HCT116 (cell line): Measurements from ENCODE around the gene TIMM44. TPM values are rescaled to one million over a fixed set of nuclear protein-coding genes. Genes with fewer than 3 reads are reported as not detected.
A peak's percentile ranks its signal among the peaks of the same experiment; 100 is the strongest.

Experiments
- ATAC-seq: fragments of 200-7000 bp; cut with Tn5 transposase; 2 replicates; pipeline ENCODE4 v1.9.1; 2020; ENCODE audit warnings: mild to moderate bottlenecking, moderate library complexity
- BruUV-seq: library from RNA; stranded (reverse); fragments of 400-500 nt; replicated peaks from 2 replicates; lab custom pipeline; 2021; lab: Mats Ljungman, UMichigan
- CTCF ChIA-PET: fragments of 300-600 bp; sonication (Branson Sonifier 250); formaldehyde crosslinking; loops from one replicate; lab custom pipeline; 2021; ENCODE audit warnings: antibody characterized with exemption; lab: Charles Lee
- POLR2A ChIA-PET: fragments of 300-600, 350-600 bp; sonication (Branson Sonifier 250); formaldehyde crosslinking; loops from one replicate; lab custom pipeline; 2021; ENCODE audit warnings: antibody characterized with exemption; lab: Charles Lee
- RAD21 ChIA-PET, 2 experiments: fragments of 300-600 bp; sonication (Branson Sonifier 250); formaldehyde crosslinking; loops; one replicate each; lab custom pipeline; 2023; ENCODE audit warnings: low total read pairs in 2 of 2; ENCODE audit not compliant: uncharacterized antibody in 2 of 2, unreplicated experiment in 2 of 2, low non-redundant PET in 1 of 2; lab: Charles Lee
- DNase-seq: peaks from one replicate; pipeline ENCODE4 v3.0.0-alpha.2; 2010; ENCODE audit warnings: low read depth, low spot score
- H2AFZ ChIP-seq: fragments of 200-600 bp; shearing (Covaris generic), sonication (generic); 2 replicates; pipeline ENCODE4 v1.6.1; 2017; ENCODE audit warnings: low read depth, mixed run types, mixed read lengths, antibody characterized with exemption, low read length; ENCODE audit not compliant: poor library complexity, severe bottlenecking
- H3K27ac ChIP-seq: 2 replicates; pipeline ENCODE4 v1.5.1; 2012; ENCODE audit warnings: low read depth, low read length
- H3K27me3 ChIP-seq: fragments of 200-600 bp; sonication (generic); 2 replicates; pipeline ENCODE4 v1.6.1; 2016; ENCODE audit warnings: mixed run types, low read length, mixed read lengths; ENCODE audit not compliant: insufficient read depth
- H3K36me3 ChIP-seq, 2 experiments: fragments of 200-500 bp in 1 of 2; fragments of 200-600 bp in 1 of 2; sonication (Bioruptor generic) in 1 of 2; sonication (generic) in 1 of 2; 2 replicates each; pipeline versions ENCODE4 v1.5.1 to v1.6.1; 2014 to 2016; ENCODE audit warnings: low read length in 2 of 2, inconsistent platforms in 1 of 2, mixed read lengths in 1 of 2, mixed run types in 1 of 2; ENCODE audit not compliant: insufficient read depth in 2 of 2, control insufficient read depth in 1 of 2
- H3K4me1 ChIP-seq, 2 experiments: fragments of 200-600 bp in 1 of 2; sonication (generic) in 1 of 2; 2 replicates each; pipeline versions ENCODE4 v1.5.1 to v1.6.1; 2012 to 2017; ENCODE audit warnings: low read length in 2 of 2, inconsistent platforms in 1 of 2, mild to moderate bottlenecking in 1 of 2, mixed read lengths in 1 of 2, mixed run types in 1 of 2, moderate library complexity in 1 of 2; ENCODE audit not compliant: insufficient read depth in 2 of 2, control insufficient read depth in 1 of 2
- H3K4me2 ChIP-seq: fragments of 200-600 bp; sonication (generic); 2 replicates; pipeline ENCODE4 v1.6.1; 2017; ENCODE audit warnings: mixed run types, low read length, mixed read lengths
- H3K4me3 ChIP-seq, 2 experiments: fragments of 200-600 bp in 1 of 2; sonication (generic) in 1 of 2; replicated peaks in 1 of 2; 2 replicates each; pipeline ENCODE4 v1.5.1; 2011 to 2016; ENCODE audit warnings: low read length in 2 of 2, control low read depth in 1 of 2, low read depth in 1 of 2, mild to moderate bottlenecking in 1 of 2, mixed read lengths in 1 of 2, mixed run types in 1 of 2
- H3K79me2 ChIP-seq: fragments of 200-600 bp; sonication (generic); 2 replicates; pipeline ENCODE4 v1.6.1; 2017; ENCODE audit warnings: mild to moderate bottlenecking, mixed run types, low read length, moderate library complexity, mixed read lengths; ENCODE audit not compliant: insufficient read depth
- H3K9ac ChIP-seq: fragments of 200-600 bp; sonication (generic); 2 replicates; pipeline ENCODE4 v1.6.1; 2016; ENCODE audit warnings: low read length, mixed read lengths
- H3K9me2 ChIP-seq: fragments of 200-600 bp; sonication (generic), shearing (Covaris generic); 2 replicates; pipeline ENCODE4 v1.6.1; 2017; ENCODE audit warnings: mixed run types, mild to moderate bottlenecking, moderate library complexity; ENCODE audit not compliant: insufficient read depth
- H3K9me3 ChIP-seq, 2 experiments: fragments of 200-500 bp in 1 of 2; fragments of 200-600 bp in 1 of 2; sonication (Bioruptor generic) in 1 of 2; sonication (generic) in 1 of 2; 2 replicates each; pipeline ENCODE4 v1.6.1; 2014 to 2017; ENCODE audit warnings: low read length in 2 of 2, mixed read lengths in 2 of 2, inconsistent platforms in 1 of 2, low read depth in 1 of 2, mild to moderate bottlenecking in 1 of 2, mixed run types in 1 of 2, moderate library complexity in 1 of 2; ENCODE audit not compliant: control insufficient read depth in 1 of 2, insufficient read depth in 1 of 2
- H4K20me1 ChIP-seq: fragments of 200-600 bp; sonication (generic), shearing (Covaris generic); 2 replicates; pipeline ENCODE4 v1.6.1; 2017; ENCODE audit warnings: mixed run types, mild to moderate bottlenecking, moderate library complexity; ENCODE audit not compliant: insufficient read depth
- CEBPB ChIP-seq: IDR thresholded peaks from 2 replicates; pipeline ENCODE4 v1.6.1; 2012; ENCODE audit warnings: low read depth
- ELF1 ChIP-seq: IDR thresholded peaks from 2 replicates; pipeline ENCODE4 v1.6.1; 2012; ENCODE audit warnings: low read depth, borderline replicate concordance
- EZH2phosphoT487 ChIP-seq: fragments of 200-600 bp; IDR thresholded peaks from 2 replicates; pipeline ENCODE4 v1.6.1; 2018; ENCODE audit warnings: antibody characterized with exemption, borderline replicate concordance
- POLR2AphosphoS5 ChIP-seq: IDR thresholded peaks from 2 replicates; pipeline ENCODE4 v1.6.1; 2011; ENCODE audit warnings: mild to moderate bottlenecking, low read depth, low read length, moderate library complexity
- RAD21 ChIP-seq: IDR thresholded peaks from 2 replicates; pipeline ENCODE4 v1.6.1; 2012; ENCODE audit warnings: low read depth, mild to moderate bottlenecking
- SP1 ChIP-seq: IDR thresholded peaks from 2 replicates; pipeline ENCODE4 v1.6.1; 2012; ENCODE audit warnings: low read depth
- ZNF274 ChIP-seq: fragments of 200-500 bp; sonication (Bioruptor generic); IDR thresholded peaks from 2 replicates; pipeline ENCODE4 v1.6.1; 2014; ENCODE audit warnings: mild to moderate bottlenecking, low read depth, low read length, inconsistent platforms
- intact Hi-C: fragments of 100-400 bp; cut with micrococcal nuclease; formaldehyde crosslinking; loops from 2 replicates; pipeline ENCODE4 v1.10.0; 2022
- total RNA-seq: library from RNA; stranded (reverse); gene quantifications from one replicate; pipeline ENCODE4 v1.2.1, GENCODE V29; 2021; ENCODE audit not compliant: unreplicated experiment
- TF ChIP-seq, protein P1 (sequence below): IDR thresholded peaks from 2 replicates; pipeline ENCODE4 v1.6.1; 2011; ENCODE audit warnings: mild to moderate bottlenecking, low read length, moderate library complexity; ENCODE audit not compliant: insufficient replicate concordance; ENCODE audit errors: extremely low read depth
- TF ChIP-seq, protein P2 (sequence below), 3 experiments: fragments of 200-600 bp in 1 of 3; sonication (generic) in 1 of 3; IDR thresholded peaks in 2 of 3; conservative IDR thresholded peaks in 1 of 3; 2 replicates each; pipeline ENCODE4 v1.5.1; 2012 to 2017; ENCODE audit warnings: low read depth in 2 of 3, low read length in 2 of 3, antibody characterized with exemption in 1 of 3, borderline replicate concordance in 1 of 3, control low read depth in 1 of 3, mild to moderate bottlenecking in 1 of 3, mixed read lengths in 1 of 3, mixed run types in 1 of 3, moderate library complexity in 1 of 3; ENCODE audit not compliant: insufficient read depth in 1 of 3

The TIMM44 gene
- total RNA-seq, 1 experiment from 2014 or later: 136 TPM

DNA sequence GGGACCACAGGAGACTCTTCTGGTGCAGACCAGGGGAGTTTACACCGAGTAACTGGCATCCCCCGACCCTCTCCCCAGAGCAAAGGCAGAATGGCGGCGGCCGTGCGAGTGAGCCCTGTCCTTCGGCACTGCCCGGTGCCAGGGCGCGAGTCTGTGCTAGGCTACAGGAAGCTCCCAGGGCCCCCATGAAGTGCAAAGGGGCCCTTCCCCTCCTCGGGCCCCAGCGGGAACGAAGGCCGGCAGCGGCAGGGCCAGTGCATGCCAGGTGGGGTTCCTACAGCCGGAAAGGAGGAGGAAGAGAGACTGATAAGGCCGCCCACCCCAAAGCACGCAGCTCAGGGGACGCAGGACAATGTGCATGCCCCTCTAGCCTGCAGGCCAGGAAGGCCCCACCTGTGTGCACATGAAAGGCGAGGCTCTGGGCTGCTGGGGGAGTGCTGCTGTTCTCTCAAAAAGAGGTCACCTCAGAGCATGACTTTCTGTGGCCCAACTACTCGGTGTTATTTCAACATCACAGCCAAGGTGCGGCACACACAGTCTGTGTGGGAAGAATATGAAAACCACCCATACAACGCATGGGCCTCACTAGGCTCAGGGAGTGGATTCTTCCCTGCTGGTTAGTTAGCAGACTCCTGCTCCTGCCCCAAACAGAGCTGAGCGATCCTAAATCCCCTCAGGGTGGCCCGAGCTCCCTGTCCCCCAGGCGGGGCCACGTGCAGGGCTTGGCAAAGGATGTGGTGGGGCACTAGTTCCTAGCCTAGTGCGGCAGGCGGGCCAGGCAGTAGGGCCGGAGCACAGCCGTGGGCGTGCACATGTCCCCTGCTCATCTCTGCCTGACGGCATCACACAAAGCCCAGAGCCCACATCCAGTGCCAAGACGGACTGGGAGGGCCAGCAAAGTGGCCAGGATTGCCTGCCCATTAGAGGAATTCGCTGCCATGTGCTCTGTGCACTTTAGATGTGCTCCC, 28.4 kb upstream of the TIMM44 start (continued):
- TF ChIP-seq, protein P1, sequence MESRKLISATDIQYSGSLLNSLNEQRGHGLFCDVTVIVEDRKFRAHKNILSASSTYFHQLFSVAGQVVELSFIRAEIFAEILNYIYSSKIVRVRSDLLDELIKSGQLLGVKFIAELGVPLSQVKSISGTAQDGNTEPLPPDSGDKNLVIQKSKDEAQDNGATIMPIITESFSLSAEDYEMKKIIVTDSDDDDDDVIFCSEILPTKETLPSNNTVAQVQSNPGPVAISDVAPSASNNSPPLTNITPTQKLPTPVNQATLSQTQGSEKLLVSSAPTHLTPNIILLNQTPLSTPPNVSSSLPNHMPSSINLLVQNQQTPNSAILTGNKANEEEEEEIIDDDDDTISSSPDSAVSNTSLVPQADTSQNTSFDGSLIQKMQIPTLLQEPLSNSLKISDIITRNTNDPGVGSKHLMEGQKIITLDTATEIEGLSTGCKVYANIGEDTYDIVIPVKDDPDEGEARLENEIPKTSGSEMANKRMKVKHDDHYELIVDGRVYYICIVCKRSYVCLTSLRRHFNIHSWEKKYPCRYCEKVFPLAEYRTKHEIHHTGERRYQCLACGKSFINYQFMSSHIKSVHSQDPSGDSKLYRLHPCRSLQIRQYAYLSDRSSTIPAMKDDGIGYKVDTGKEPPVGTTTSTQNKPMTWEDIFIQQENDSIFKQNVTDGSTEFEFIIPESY: no peak

DNA sequence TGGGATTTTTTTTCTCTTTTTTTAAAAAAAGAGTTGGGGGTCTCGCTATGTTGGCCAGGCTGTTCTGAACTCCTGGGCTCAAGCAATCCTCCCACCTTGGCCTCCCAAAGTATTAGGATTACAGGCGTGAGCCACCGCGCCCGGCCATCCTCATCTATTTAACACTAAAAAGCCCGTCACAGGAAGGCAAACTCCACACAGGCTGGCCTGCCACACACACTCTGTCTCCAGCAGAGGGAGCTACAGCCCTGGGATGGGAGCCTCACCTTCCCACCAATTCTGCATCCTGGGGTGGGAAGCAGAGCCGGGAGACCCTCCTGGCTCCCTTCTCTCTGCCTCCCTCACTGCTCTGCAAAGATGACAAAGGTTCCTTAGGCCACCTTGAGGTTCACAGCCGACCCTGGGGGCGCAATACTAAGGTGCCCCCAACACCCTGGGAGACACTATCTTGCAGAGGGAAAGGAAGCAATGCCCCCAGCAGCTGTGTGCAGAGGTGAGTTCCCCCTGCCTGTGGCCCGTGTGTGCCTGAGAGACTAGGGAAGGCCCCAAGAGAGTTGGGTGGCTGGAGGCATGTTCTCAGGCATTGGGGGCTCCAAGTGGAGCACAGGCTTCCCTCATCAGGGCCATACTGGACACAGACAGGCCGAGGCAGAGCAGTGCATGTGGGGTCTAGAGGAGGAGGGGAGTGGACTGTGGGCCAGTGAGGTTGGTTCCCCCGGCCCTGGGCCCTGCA, 27.4 kb upstream of the TIMM44 start:
- ChIA-PET CTCF (interaction anchor here (0.5 to 1.5 kb wide), 7 partner anchors 10 to 872 kb away, joined by 3 to 6 read pairs (median 4); partner anchors contain the start of gene TIMM44), POLR2A (interaction anchor here (0.8 kb wide), 1 partner anchor 27 kb away, joined by 4 read pairs; the partner anchor contains the start of gene TIMM44), RAD21 (no interaction called here)
- BruUV-seq: no TSS peak
- intact Hi-C loops: loop anchor here (1.0 kb wide), 1 partner anchor 282 kb away; no protein-coding TSS in a partner anchor
- Histone ChIP-seq H3K9ac (no peak overlapping the region), H3K79me2 (peaks cover 28% of the 10 kb centered on the region; the same call in 1 of the 2 replicates), H2AFZ (no peak overlapping the region), H3K9me3 (no peaks in the 10 kb centered on the region)
- TF ChIP-seq RAD21: peak; percentile 75
- TF ChIP-seq EZH2phosphoT487: no peak
- TF ChIP-seq, protein P2, sequence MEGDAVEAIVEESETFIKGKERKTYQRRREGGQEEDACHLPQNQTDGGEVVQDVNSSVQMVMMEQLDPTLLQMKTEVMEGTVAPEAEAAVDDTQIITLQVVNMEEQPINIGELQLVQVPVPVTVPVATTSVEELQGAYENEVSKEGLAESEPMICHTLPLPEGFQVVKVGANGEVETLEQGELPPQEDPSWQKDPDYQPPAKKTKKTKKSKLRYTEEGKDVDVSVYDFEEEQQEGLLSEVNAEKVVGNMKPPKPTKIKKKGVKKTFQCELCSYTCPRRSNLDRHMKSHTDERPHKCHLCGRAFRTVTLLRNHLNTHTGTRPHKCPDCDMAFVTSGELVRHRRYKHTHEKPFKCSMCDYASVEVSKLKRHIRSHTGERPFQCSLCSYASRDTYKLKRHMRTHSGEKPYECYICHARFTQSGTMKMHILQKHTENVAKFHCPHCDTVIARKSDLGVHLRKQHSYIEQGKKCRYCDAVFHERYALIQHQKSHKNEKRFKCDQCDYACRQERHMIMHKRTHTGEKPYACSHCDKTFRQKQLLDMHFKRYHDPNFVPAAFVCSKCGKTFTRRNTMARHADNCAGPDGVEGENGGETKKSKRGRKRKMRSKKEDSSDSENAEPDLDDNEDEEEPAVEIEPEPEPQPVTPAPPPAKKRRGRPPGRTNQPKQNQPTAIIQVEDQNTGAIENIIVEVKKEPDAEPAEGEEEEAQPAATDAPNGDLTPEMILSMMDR (IDR thresholded peaks at IDR 0.05 in 2 of 3, conservative IDR thresholded peaks at IDR 0.05 in 1 of 3; ENCODE audit: borderline replicate concordance in 1 of 3, insufficient read depth in 1 of 3, low read depth in 2 of 3, low read length in 2 of 3): peak; percentile 57 to 92 (median 81); a peak in 5 of 6 replicates
- TF ChIP-seq ZNF274: no peak
- TF ChIP-seq POLR2AphosphoS5: no peak
- TF ChIP-seq SP1: no peak
- no peak for TF ChIP-seq CEBPB
- no peak for TF ChIP-seq ELF1
- TF ChIP-seq, all 23 proteins: peak for 2
- Histone ChIP-seq H3K4me3 (no peak overlapping the region), H3K27me3 (no peaks in the 10 kb centered on the region), H3K27ac (no peak overlapping the region), H3K36me3 (peaks cover 47 to 53% of the 10 kb centered on the region in 2 experiments; a peak in 3 of 4 replicates), H3K4me2 (no peak overlapping the region), H3K4me1 (no peaks in the 10 kb centered on the region), H4K20me1 (no peaks in the 10 kb centered on the region), H3K9me2 (no peaks in the 10 kb centered on the region)
- ATAC-seq: peak; percentile 87
- peak; percentile 8 for DNase-seq
